Keratinocyte (primary cell): ENCODE results near the gene NTNG1. TPM values are rescaled to one million over a fixed set of nuclear protein-coding genes. Genes with fewer than 3 reads are reported as not detected.

ENCODE experiments used
- DNase-seq: peaks from one replicate; pipeline ENCODE4 v3.0.0-alpha.2; 2011; ENCODE audit warnings: low read depth, missing footprints, low spot score
- FAIRE-seq: peaks from 2 replicates; lab custom pipeline; 2011; peaks lifted over from hg19 to GRCh38; lab: Jason Lieb, UNC
- H2AFZ ChIP-seq: 2 replicates; pipeline ENCODE4 v1.6.0; 2012; ENCODE audit warnings: low read length, control low read depth, inconsistent platforms; ENCODE audit not compliant: control insufficient read depth
- H3K27ac ChIP-seq: 2 replicates; pipeline ENCODE4 v1.5.1; 2011; ENCODE audit warnings: low read length; ENCODE audit not compliant: control insufficient read depth, insufficient read depth
- H3K27me3 ChIP-seq: 3 replicates; pipeline ENCODE4 v1.6.0; 2011; ENCODE audit warnings: low read length; ENCODE audit not compliant: control insufficient read depth, insufficient read depth; ENCODE audit errors: extremely low read depth
- H3K36me3 ChIP-seq, 2 experiments: 2 replicates in 1 of 2; 3 replicates in 1 of 2; pipeline ENCODE4 v1.5.1; 2011; ENCODE audit warnings: low read length in 2 of 2, mild to moderate bottlenecking in 1 of 2; ENCODE audit not compliant: control insufficient read depth in 2 of 2, insufficient read depth in 2 of 2; ENCODE audit errors: extremely low read depth in 1 of 2
- H3K4me1 ChIP-seq: 3 replicates; pipeline ENCODE4 v1.5.1; 2011; ENCODE audit warnings: low read length; ENCODE audit not compliant: control insufficient read depth, insufficient read depth; ENCODE audit errors: extremely low read depth
- H3K4me2 ChIP-seq: 3 replicates; pipeline ENCODE4 v1.6.0; 2011; ENCODE audit warnings: low read depth, low read length; ENCODE audit not compliant: control insufficient read depth, insufficient read depth; ENCODE audit errors: extremely low read depth
- H3K4me3 ChIP-seq, 3 experiments: fragments of 200-600 bp in 1 of 3; sonication (generic) in 1 of 3; 2 replicates in 2 of 3; 3 replicates in 1 of 3; pipeline ENCODE4 v1.5.1; 2011 to 2016; ENCODE audit warnings: low read length in 3 of 3, mild to moderate bottlenecking in 3 of 3, control low read depth in 2 of 3, inconsistent platforms in 1 of 3, low read depth in 1 of 3, mixed read lengths in 1 of 3, mixed run types in 1 of 3, moderate library complexity in 1 of 3; ENCODE audit not compliant: control insufficient read depth in 2 of 3, insufficient read depth in 2 of 3; ENCODE audit errors: extremely low read depth in 1 of 3
- H3K79me2 ChIP-seq: 2 replicates; pipeline ENCODE4 v1.6.0; 2012; ENCODE audit warnings: low read length; ENCODE audit not compliant: control insufficient read depth, insufficient read depth
- H3K9ac ChIP-seq: 3 replicates; pipeline ENCODE4 v1.6.0; 2011; ENCODE audit warnings: low read length; ENCODE audit not compliant: control insufficient read depth, insufficient read depth; ENCODE audit errors: extremely low read depth
- H3K9me1 ChIP-seq: 3 replicates; pipeline ENCODE4 v1.6.0; 2011; ENCODE audit warnings: low read length; ENCODE audit not compliant: control insufficient read depth, insufficient read depth; ENCODE audit errors: extremely low read depth
- H3K9me3 ChIP-seq: 2 replicates; pipeline ENCODE4 v1.5.1; 2012; ENCODE audit warnings: low read depth, low read length; ENCODE audit not compliant: control insufficient read depth
- H4K20me1 ChIP-seq: 3 replicates; pipeline ENCODE4 v1.6.0; 2011; ENCODE audit warnings: low read length; ENCODE audit not compliant: control insufficient read depth, insufficient read depth; ENCODE audit errors: extremely low read depth
- CTCF ChIP-seq, 3 experiments: IDR thresholded peaks in 1 of 3; conservative IDR thresholded peaks in 1 of 3; optimal IDR thresholded peaks in 1 of 3; 2 replicates in 2 of 3; 3 replicates in 1 of 3; pipeline versions ENCODE3 to v1.5.1; 2011; ENCODE audit warnings: low read length in 3 of 3, mild to moderate bottlenecking in 3 of 3, moderate library complexity in 2 of 3, control low read depth in 1 of 3, inconsistent platforms in 1 of 3; ENCODE audit not compliant: insufficient read depth in 2 of 3; ENCODE audit errors: extremely low read depth in 1 of 3
- EZH2 ChIP-seq: IDR thresholded peaks from one replicate; pipeline ENCODE4 v1.6.1; 2012; ENCODE audit warnings: inconsistent platforms, mild to moderate bottlenecking, low read length, moderate library complexity
- dilution Hi-C: fragments of 300-500 bp; cut with MboI; formaldehyde crosslinking; loops from one replicate; pipeline ENCODE4 v1.7.0; 2020; ENCODE audit warnings: low sequenced_read_pairs; ENCODE audit not compliant: extremely low pct_ligation_motif_present
- polyA plus RNA-seq, 5 experiments: library from polyadenylated mRNA; depleted of rRNA in 3 of 5; stranded (reverse) in 3 of 5; stranded (forward) in 1 of 5; unstranded in 1 of 5; fragments of >200 nt; gene quantifications; 1 replicate in 1 of 5; 2 replicates in 3 of 5; 3 replicates in 1 of 5; pipeline versions ENCODE4 v1.2.1 to v1.2.3, GENCODE V29; 2011 to 2012; ENCODE audit warnings: missing spikeins in 2 of 5, low read depth in 1 of 5, low replicate concordance in 1 of 5

Gene NTNG1
- polyA plus RNA-seq, 1 donor (not counting 4 experiments of a cell fraction or from before 2014, with no cell fraction given): 8.1 TPM

- H3K4me3 ChIP-seq: no peak overlapping the region
- H3K4me1 ChIP-seq: no peaks in the 10 kb centered on the region
- H3K27me3 ChIP-seq: no peaks in the 10 kb centered on the region
- H3K36me3 ChIP-seq: no peaks in the 10 kb centered on the region
- dilution Hi-C loops: no loop called here
- no peak overlapping the region for H3K9ac ChIP-seq
- TF ChIP-seq CTCF (optimal IDR thresholded peaks at IDR 0.05 in 1 of 3, IDR thresholded peaks at IDR 0.05 in 1 of 3, conservative IDR thresholded peaks at IDR 0.05 in 1 of 3; ENCODE audit: extremely low read depth in 1 of 3, insufficient read depth in 2 of 3, low read length in 3 of 3) (no peak), EZH2 (no peak)
- DNase-seq: no peak
- no peak overlapping the region for H3K27ac ChIP-seq
- H3K9me1 ChIP-seq: no peaks in the 10 kb centered on the region
- no peak for FAIRE-seq
- no peaks in the 10 kb centered on the region for H4K20me1 ChIP-seq
- H3K79me2 ChIP-seq: no peaks in the 10 kb centered on the region
- H2AFZ ChIP-seq: no peak overlapping the region
- no peak overlapping the region for H3K4me2 ChIP-seq
- H3K9me3 ChIP-seq: no peaks in the 10 kb centered on the region
Observed at GRCh38 chr1:107315652-107316051, 174.8 kb downstream of the NTNG1 start.

- no peaks in the 10 kb centered on the region for H3K9me3 ChIP-seq
- FAIRE-seq: no peak
- TF ChIP-seq EZH2 (no peak), CTCF (optimal IDR thresholded peaks at IDR 0.05 in 1 of 3, IDR thresholded peaks at IDR 0.05 in 1 of 3, conservative IDR thresholded peaks at IDR 0.05 in 1 of 3; ENCODE audit: extremely low read depth in 1 of 3, insufficient read depth in 2 of 3, low read length in 3 of 3) (no peak)
- H3K9ac ChIP-seq: no peak overlapping the region
- H3K4me3 ChIP-seq: no peak overlapping the region
- no peak overlapping the region for H2AFZ ChIP-seq
- H3K27ac ChIP-seq: no peak overlapping the region
- H3K27me3 ChIP-seq: no peaks in the 10 kb centered on the region
- no peaks in the 10 kb centered on the region for H3K79me2 ChIP-seq
- no peak overlapping the region for H3K4me2 ChIP-seq
- dilution Hi-C loops: no loop called here
- H4K20me1 ChIP-seq: no peaks in the 10 kb centered on the region
- no peaks in the 10 kb centered on the region for H3K4me1 ChIP-seq
- no peaks in the 10 kb centered on the region for H3K9me1 ChIP-seq
- H3K36me3 ChIP-seq: no peaks in the 10 kb centered on the region
- DNase-seq: no peak
Observed at GRCh38 chr1:107318932-107319331, 178.1 kb downstream of the NTNG1 start.
